GM12801 (cell line): ENCODE data around the gene CTNNA3.

ENCODE experiments used
- TF ChIP-seq, protein P1 (sequence below): IDR thresholded peaks from one replicate; pipeline ENCODE4 v1.5.1; 2011; ENCODE audit warnings: control low read depth; ENCODE audit not compliant: insufficient read length; ENCODE audit errors: extremely low read depth

Gene CTNNA3

DNA sequence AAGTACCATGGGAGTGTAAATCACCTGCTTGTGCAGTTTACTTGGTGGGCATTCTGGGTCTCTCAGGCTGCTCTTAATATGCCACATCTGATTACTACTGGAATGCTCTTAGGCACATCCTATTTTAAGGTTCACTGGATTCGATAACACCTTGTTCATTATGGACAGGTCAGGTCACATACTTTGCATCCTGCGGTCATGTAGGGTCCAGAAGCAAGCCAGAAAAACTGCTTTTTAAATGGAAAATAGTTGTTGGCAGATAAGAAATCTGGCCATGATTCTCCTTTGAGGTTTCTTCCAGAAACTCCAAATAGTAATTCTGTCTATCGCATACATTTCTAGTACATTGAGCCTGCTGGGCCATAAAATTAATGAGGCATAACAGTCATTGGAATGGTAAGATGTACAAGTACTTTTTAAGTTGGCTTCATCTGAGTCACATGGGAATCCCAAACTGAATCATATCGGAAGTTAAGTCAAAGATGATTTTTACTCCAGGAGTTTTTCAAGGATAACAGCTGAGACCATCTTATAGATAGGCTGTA lies 398.3 kb downstream of the CTNNA3 start:
- TF ChIP-seq, protein P1, sequence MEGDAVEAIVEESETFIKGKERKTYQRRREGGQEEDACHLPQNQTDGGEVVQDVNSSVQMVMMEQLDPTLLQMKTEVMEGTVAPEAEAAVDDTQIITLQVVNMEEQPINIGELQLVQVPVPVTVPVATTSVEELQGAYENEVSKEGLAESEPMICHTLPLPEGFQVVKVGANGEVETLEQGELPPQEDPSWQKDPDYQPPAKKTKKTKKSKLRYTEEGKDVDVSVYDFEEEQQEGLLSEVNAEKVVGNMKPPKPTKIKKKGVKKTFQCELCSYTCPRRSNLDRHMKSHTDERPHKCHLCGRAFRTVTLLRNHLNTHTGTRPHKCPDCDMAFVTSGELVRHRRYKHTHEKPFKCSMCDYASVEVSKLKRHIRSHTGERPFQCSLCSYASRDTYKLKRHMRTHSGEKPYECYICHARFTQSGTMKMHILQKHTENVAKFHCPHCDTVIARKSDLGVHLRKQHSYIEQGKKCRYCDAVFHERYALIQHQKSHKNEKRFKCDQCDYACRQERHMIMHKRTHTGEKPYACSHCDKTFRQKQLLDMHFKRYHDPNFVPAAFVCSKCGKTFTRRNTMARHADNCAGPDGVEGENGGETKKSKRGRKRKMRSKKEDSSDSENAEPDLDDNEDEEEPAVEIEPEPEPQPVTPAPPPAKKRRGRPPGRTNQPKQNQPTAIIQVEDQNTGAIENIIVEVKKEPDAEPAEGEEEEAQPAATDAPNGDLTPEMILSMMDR = no peak

DNA sequence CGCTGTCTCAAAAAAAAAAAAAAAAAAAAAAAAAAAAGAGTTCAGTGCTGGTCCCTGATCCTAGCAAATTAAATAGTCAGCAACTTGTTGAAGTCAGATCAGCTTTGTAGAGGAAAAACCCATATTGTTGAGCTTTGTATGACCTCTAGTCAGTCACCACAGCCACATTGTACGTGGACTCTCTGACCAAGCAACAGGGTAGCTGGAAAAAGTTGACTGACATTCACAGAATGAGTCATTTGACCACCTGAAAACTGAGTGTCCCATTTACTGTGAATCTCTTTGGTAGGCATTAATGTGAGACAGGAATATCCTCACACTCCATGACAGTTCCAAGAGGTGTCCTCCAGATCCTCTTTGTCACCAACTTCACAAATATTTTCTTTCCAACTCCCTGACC lies 399.1 kb downstream of the CTNNA3 start:
- TF ChIP-seq, protein P1 = no peak

DNA sequence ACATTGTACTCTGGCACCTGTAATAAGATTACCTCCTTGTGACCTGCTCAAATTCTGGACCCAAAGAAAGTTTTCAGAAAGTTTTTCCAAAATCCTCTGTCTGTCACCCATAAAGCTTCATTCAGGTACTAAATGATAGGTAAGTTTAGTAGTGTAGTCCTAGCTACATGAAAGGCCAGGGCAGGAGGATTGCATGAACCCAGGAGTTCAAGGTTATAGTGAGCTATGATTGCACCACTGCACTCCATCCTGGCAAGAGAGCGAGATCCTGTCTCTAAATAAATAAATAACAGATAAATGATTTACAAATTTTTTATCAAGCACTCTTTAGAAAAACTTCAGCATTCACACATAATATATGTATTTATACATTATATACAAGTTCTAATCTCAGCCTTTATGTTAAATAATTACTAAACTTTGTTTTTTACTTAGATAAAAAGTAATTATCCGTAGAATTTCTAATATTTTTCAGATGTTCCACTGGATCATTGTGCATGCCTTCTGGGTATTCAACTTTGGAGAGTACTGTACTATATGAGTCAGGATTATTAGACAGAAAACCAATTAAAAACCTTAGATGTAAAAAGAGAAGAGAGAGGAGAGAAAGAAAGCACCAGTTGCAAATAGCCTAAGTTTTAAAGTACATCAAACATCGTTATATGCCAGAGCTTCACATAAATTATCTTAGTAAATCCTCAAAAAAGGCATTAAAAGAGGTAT lies 407.1 kb downstream of the CTNNA3 start:
- TF ChIP-seq, protein P1 = no peak

DNA sequence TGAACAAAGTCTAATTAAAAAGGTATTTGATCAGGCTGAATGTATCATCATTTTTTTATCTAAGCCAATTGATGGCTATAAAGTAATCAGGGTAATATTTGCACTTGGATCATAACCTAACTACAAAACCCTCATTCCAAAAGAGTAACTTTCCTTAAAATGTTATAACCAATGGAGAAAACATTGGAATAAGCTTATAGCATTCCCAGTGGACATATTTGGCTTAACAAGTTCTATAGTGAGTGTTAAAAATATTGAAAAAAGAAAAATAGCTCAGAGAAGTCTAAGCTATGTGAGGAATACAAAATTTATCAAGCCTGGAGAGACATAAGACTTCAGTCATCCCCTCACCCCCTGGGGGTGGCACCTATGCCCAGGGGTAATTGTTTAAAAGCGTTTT lies 411.4 kb downstream of the CTNNA3 start:
- TF ChIP-seq, protein P1 = no peak

DNA sequence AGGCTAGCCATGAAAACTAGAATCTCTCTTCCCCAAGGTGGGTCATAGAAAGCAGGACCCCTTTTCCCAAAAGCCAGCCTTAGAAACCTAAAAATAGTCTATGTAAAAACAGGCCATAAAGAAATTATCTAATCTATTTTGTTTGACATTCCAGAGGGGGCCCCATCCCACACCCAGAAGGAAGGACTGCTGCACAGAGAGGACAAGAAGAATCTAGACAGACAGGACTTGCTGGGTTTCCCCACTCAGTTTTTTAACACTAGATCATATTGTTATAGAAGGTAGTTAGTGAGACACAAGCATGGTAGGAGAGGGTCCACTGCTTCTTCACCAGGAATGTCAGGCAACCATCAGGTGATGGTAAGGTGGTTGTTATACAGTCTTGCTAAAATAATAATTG lies 413.1 kb downstream of the CTNNA3 start:
- TF ChIP-seq, protein P1 = no peak

DNA sequence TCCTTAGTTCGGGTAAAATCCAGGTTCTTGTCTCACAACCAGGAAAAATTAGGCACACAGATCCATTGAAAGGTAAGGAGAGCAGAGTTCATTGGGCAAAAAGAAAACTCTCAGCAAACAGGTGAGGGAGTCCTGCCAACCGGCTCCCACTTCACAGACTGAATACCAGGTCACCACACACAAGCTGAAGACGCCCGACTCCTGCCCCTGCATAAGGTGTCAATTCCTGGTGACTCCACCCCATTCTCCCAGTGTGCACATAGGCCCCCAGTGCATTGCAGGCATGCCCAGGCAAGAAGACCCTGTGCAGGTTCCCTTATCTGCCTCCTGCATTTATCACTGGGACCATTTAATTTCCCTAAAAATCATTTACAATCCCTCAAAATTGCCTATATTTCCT lies 415.6 kb downstream of the CTNNA3 start:
- TF ChIP-seq, protein P1 = no peak

DNA sequence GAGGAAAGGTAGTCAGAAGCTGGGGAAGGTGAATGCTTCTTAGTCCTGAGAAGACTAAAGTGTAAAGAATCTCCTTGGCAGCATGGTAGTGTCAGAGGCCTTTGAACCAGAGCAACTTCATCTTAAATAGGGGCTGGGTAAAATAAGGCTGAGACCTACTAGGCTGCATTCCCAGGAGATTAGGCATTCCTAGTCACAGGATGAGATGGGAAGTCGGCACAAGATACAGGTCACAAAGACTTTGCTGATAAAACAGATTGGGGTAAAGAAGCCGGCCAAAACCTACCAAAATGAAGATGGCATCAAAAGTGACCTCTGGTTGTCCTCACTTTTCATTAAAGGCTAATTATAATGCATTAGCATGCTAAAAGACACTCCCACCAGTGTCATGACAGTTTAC lies 418.6 kb downstream of the CTNNA3 start:
- TF ChIP-seq, protein P1 = no peak
